ENCODE data around the gene SNED1.

The SNED1 gene

DNA sequence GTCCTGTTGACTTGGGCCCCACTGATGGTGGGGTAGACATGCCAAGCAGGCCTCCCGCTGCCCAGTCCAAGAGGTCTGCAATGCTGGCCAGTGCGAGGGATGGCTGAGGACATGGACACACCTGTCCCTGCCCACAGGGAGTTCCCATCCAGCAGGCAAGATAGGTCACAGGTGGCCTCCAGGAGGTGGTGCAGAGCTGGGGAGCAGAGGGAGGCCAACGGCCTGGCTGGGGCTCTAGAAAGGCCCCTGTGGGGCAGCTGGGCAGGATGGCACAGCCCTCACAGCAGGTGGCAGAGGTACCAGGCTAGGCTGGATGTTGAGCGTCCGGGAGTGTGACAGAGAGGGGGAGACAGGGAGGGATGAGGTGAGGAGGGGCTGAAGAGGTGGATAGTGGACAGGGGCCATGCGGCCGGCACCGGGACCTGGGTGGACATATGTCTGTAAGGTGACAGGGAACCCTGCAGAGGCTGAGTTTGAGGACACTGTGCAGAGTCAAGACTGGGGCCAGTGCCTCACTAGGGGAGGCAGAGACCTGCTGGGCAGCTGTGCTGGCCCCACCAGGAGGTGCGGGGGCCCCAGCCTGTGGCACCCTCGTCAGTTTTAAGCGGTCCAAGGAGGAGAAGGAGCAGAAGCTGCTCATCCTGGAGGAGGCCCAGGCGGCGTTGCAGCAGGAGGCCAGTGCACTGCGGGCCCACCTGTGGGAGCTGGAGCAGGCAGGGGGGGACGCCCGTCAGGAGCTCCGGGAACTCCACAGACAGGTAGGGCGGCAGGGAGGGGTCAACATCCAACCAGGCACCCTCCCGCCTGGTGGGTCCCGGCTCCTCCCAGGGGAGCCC, 34.3 kb upstream of the SNED1 start:
- TF ChIP-seq, protein P1, sequence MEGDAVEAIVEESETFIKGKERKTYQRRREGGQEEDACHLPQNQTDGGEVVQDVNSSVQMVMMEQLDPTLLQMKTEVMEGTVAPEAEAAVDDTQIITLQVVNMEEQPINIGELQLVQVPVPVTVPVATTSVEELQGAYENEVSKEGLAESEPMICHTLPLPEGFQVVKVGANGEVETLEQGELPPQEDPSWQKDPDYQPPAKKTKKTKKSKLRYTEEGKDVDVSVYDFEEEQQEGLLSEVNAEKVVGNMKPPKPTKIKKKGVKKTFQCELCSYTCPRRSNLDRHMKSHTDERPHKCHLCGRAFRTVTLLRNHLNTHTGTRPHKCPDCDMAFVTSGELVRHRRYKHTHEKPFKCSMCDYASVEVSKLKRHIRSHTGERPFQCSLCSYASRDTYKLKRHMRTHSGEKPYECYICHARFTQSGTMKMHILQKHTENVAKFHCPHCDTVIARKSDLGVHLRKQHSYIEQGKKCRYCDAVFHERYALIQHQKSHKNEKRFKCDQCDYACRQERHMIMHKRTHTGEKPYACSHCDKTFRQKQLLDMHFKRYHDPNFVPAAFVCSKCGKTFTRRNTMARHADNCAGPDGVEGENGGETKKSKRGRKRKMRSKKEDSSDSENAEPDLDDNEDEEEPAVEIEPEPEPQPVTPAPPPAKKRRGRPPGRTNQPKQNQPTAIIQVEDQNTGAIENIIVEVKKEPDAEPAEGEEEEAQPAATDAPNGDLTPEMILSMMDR (IDR thresholded peaks at IDR 0.05; ENCODE audit: low read depth, low read length, poor library complexity, severe bottlenecking) = no peak
- no peak for TF ChIP-seq EZH2phosphoT487 (IDR thresholded peaks at IDR 0.05; ENCODE audit: borderline replicate concordance, low read length)
- Histone ChIP-seq H3K27ac (ENCODE audit: low read depth, low read length) (no peak overlapping the region), H3K4me1 (ENCODE audit: control insufficient read depth, low read length) (no peaks in the 10 kb centered on the region), H3K27me3 (ENCODE audit: control insufficient read depth, low read length) (no peaks in the 10 kb centered on the region), H3K4me3 (ENCODE audit: low read length) (no peak overlapping the region), H3K9me2 (replicated peaks; ENCODE audit: control insufficient read depth, low read length) (no peaks in the 10 kb centered on the region), H4K20me1 (ENCODE audit: control insufficient read depth, insufficient read depth, low read depth, low read length) (no peaks in the 10 kb centered on the region), H3K9me3 (ENCODE audit: control insufficient read depth, insufficient read depth, low read length) (no peaks in the 10 kb centered on the region), H3F3A (ENCODE audit: control insufficient read depth, insufficient read depth) (no peaks in the 10 kb centered on the region), H3K36me3 (ENCODE audit: control insufficient read depth, low read length) (no peaks in the 10 kb centered on the region), H3K4me2 (ENCODE audit: low read length) (no peak overlapping the region), H3K79me2 (ENCODE audit: control insufficient read depth, low read length) (no peaks in the 10 kb centered on the region)

GRCh38 chr2:240964704-240965295, 33.6 kb upstream of the SNED1 start:
- Histone ChIP-seq H3K4me2 (ENCODE audit: low read length) (no peak overlapping the region), H3K4me3 (ENCODE audit: low read length) (no peak overlapping the region), H3K36me3 (ENCODE audit: control insufficient read depth, low read length) (no peaks in the 10 kb centered on the region), H3K79me2 (ENCODE audit: control insufficient read depth, low read length) (no peaks in the 10 kb centered on the region), H3K9me2 (replicated peaks; ENCODE audit: control insufficient read depth, low read length) (no peaks in the 10 kb centered on the region), H3K4me1 (ENCODE audit: control insufficient read depth, low read length) (no peaks in the 10 kb centered on the region), H3K27me3 (ENCODE audit: control insufficient read depth, low read length) (no peaks in the 10 kb centered on the region), H3K9me3 (ENCODE audit: control insufficient read depth, insufficient read depth, low read length) (no peaks in the 10 kb centered on the region), H4K20me1 (ENCODE audit: control insufficient read depth, insufficient read depth, low read depth, low read length) (no peaks in the 10 kb centered on the region), H3K27ac (ENCODE audit: low read depth, low read length) (no peak overlapping the region), H3F3A (ENCODE audit: control insufficient read depth, insufficient read depth) (no peaks in the 10 kb centered on the region)
- TF ChIP-seq, protein P1 (IDR thresholded peaks at IDR 0.05; ENCODE audit: low read depth, low read length, poor library complexity, severe bottlenecking) = no peak
- no peak for TF ChIP-seq EZH2phosphoT487 (IDR thresholded peaks at IDR 0.05; ENCODE audit: borderline replicate concordance, low read length)

DNA sequence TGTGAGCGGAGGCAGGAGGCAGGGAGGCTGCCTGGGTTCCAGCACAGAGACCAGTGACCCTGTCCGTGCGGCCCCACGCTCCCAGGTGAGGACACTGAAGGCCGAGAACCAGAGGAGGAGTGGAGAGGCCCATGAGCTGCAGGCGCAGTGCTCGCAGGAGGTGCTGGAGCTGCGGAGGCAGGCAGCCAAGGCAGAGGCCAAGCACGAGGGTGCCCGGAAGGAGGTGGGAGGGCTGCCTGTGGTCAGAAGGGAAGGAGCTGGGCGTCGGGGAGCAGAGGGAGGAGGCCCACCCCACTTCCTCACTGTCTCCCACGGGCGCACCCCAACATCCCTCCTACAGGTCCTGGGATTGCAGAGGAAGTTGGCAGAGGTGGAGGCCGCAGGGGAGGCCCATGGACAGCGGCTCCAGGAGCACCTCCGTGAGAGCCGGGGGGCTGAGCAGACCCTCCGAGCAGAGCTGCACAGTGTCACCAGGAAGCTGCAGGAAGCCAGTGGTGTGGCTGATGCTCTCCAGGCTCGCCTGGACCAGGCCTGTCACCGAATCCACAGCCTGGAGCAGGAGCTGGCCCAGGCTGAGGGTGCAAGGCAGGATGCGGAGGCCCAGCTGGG, 33.0 kb upstream of the SNED1 start:
- no peak overlapping the region for H3K4me2 ChIP-seq (ENCODE audit: low read length)
- no peaks in the 10 kb centered on the region for H3K9me3 ChIP-seq (ENCODE audit: control insufficient read depth, insufficient read depth, low read length)
- H3F3A ChIP-seq (ENCODE audit: control insufficient read depth, insufficient read depth) = no peaks in the 10 kb centered on the region
- no peak overlapping the region for H3K4me3 ChIP-seq (ENCODE audit: low read length)
- H3K79me2 ChIP-seq (ENCODE audit: control insufficient read depth, low read length) = no peaks in the 10 kb centered on the region
- no peaks in the 10 kb centered on the region for H3K36me3 ChIP-seq (ENCODE audit: control insufficient read depth, low read length)
- H3K9me2 ChIP-seq (replicated peaks; ENCODE audit: control insufficient read depth, low read length) = no peaks in the 10 kb centered on the region
- TF ChIP-seq, protein P1 (IDR thresholded peaks at IDR 0.05; ENCODE audit: low read depth, low read length, poor library complexity, severe bottlenecking) = no peak
- TF ChIP-seq EZH2phosphoT487 (IDR thresholded peaks at IDR 0.05; ENCODE audit: borderline replicate concordance, low read length) = no peak
- H4K20me1 ChIP-seq (ENCODE audit: control insufficient read depth, insufficient read depth, low read depth, low read length) = no peaks in the 10 kb centered on the region
- H3K4me1 ChIP-seq (ENCODE audit: control insufficient read depth, low read length) = no peaks in the 10 kb centered on the region
- no peaks in the 10 kb centered on the region for H3K27me3 ChIP-seq (ENCODE audit: control insufficient read depth, low read length)
- no peak overlapping the region for H3K27ac ChIP-seq (ENCODE audit: low read depth, low read length)

Measured in DOHH2 (cell line).